Measurements from ENCODE around the gene CD22. TPM values are rescaled to one million over a fixed set of nuclear protein-coding genes. Genes with fewer than 3 reads are reported as not detected.

Gene CD22
- polyA plus RNA-seq, 2 donors, result 0.71 to 1.2 TPM

GRCh38 chr19:35302446-35302845 lies 26.5 kb upstream of the CD22 start:
- 81 to 86% methylated on average over 16 of the region's 16 CpGs for WGBS, 2 donors
- H3K4me3 ChIP-seq (ENCODE audit: low read depth in 1 of 2, low read length in 2 of 2), result no peak overlapping the region
- H3K4me1 ChIP-seq (ENCODE audit: control insufficient read depth in 2 of 2, insufficient read depth in 2 of 2, low read length in 1 of 2), result no peaks in the 10 kb centered on the region
- no peak overlapping the region for H3K27ac ChIP-seq (ENCODE audit: low read depth in 2 of 2, low read length in 1 of 2)
- H3K36me3 ChIP-seq (ENCODE audit: control insufficient read depth in 2 of 2, insufficient read depth in 2 of 2, low read length in 1 of 2), result no peaks in the 10 kb centered on the region
- no peaks in the 10 kb centered on the region for H3K27me3 ChIP-seq (ENCODE audit: control insufficient read depth in 1 of 2, insufficient read depth in 2 of 2, low read length in 2 of 2)
- no peaks in the 10 kb centered on the region for H3K9me3 ChIP-seq (ENCODE audit: control insufficient read depth in 2 of 2, insufficient read depth in 1 of 2, low read depth in 1 of 2, low read length in 1 of 2)

- Histone ChIP-seq H3K36me3 (ENCODE audit: control insufficient read depth in 2 of 2, insufficient read depth in 2 of 2, low read length in 1 of 2) (no peaks in the 10 kb centered on the region), H3K4me1 (ENCODE audit: control insufficient read depth in 2 of 2, insufficient read depth in 2 of 2, low read length in 1 of 2) (no peaks in the 10 kb centered on the region), H3K27me3 (ENCODE audit: control insufficient read depth in 1 of 2, insufficient read depth in 2 of 2, low read length in 2 of 2) (no peaks in the 10 kb centered on the region), H3K4me3 (ENCODE audit: low read depth in 1 of 2, low read length in 2 of 2) (no peak overlapping the region), H3K9me3 (ENCODE audit: control insufficient read depth in 2 of 2, insufficient read depth in 1 of 2, low read depth in 1 of 2, low read length in 1 of 2) (no peaks in the 10 kb centered on the region), H3K27ac (ENCODE audit: low read depth in 2 of 2, low read length in 1 of 2) (no peak overlapping the region)
- 73 to 88% methylated on average over 6 of the region's 6 CpGs for WGBS, 2 donors
Measured at GRCh38 chr19:35303357-35303915, 25.6 kb upstream of the CD22 start.

- H3K27me3 ChIP-seq (ENCODE audit: control insufficient read depth in 1 of 2, insufficient read depth in 2 of 2, low read length in 2 of 2), result no peaks in the 10 kb centered on the region
- no peak overlapping the region for H3K27ac ChIP-seq (ENCODE audit: low read depth in 2 of 2, low read length in 1 of 2)
- H3K4me1 ChIP-seq (ENCODE audit: control insufficient read depth in 2 of 2, insufficient read depth in 2 of 2, low read length in 1 of 2), result no peaks in the 10 kb centered on the region
- H3K9me3 ChIP-seq (ENCODE audit: control insufficient read depth in 2 of 2, insufficient read depth in 1 of 2, low read depth in 1 of 2, low read length in 1 of 2), result no peaks in the 10 kb centered on the region
- WGBS, 2 donors, result 81 to 82% methylated on average over 11 of the region's 11 CpGs
- no peak overlapping the region for H3K4me3 ChIP-seq (ENCODE audit: low read depth in 1 of 2, low read length in 2 of 2)
- H3K36me3 ChIP-seq (ENCODE audit: control insufficient read depth in 2 of 2, insufficient read depth in 2 of 2, low read length in 1 of 2), result no peaks in the 10 kb centered on the region
Measured at GRCh38 chr19:35304036-35304435, 25.0 kb upstream of the CD22 start.

GRCh38 chr19:35305181-35305580 lies 23.8 kb upstream of the CD22 start:
- H3K36me3 ChIP-seq (ENCODE audit: control insufficient read depth in 2 of 2, insufficient read depth in 2 of 2, low read length in 1 of 2), result no peaks in the 10 kb centered on the region
- no peak overlapping the region for H3K27ac ChIP-seq (ENCODE audit: low read depth in 2 of 2, low read length in 1 of 2)
- no peaks in the 10 kb centered on the region for H3K4me1 ChIP-seq (ENCODE audit: control insufficient read depth in 2 of 2, insufficient read depth in 2 of 2, low read length in 1 of 2)
- H3K9me3 ChIP-seq (ENCODE audit: control insufficient read depth in 2 of 2, insufficient read depth in 1 of 2, low read depth in 1 of 2, low read length in 1 of 2), result no peaks in the 10 kb centered on the region
- H3K27me3 ChIP-seq (ENCODE audit: control insufficient read depth in 1 of 2, insufficient read depth in 2 of 2, low read length in 2 of 2), result no peaks in the 10 kb centered on the region
- no peak overlapping the region for H3K4me3 ChIP-seq (ENCODE audit: low read depth in 1 of 2, low read length in 2 of 2)
- 81 to 84% methylated on average over 6 of the region's 6 CpGs for WGBS, 2 donors

- no peaks in the 10 kb centered on the region for H3K4me1 ChIP-seq (ENCODE audit: control insufficient read depth in 2 of 2, insufficient read depth in 2 of 2, low read length in 1 of 2)
- 66 to 80% methylated on average over 20 of the region's 20 CpGs for WGBS, 2 donors
- no peaks in the 10 kb centered on the region for H3K36me3 ChIP-seq (ENCODE audit: control insufficient read depth in 2 of 2, insufficient read depth in 2 of 2, low read length in 1 of 2)
- H3K27ac ChIP-seq (ENCODE audit: low read depth in 2 of 2, low read length in 1 of 2), result no peak overlapping the region
- H3K9me3 ChIP-seq (ENCODE audit: control insufficient read depth in 2 of 2, insufficient read depth in 1 of 2, low read depth in 1 of 2, low read length in 1 of 2), result no peaks in the 10 kb centered on the region
- H3K4me3 ChIP-seq (ENCODE audit: low read depth in 1 of 2, low read length in 2 of 2), result no peak overlapping the region
- H3K27me3 ChIP-seq (ENCODE audit: control insufficient read depth in 1 of 2, insufficient read depth in 2 of 2, low read length in 2 of 2), result no peaks in the 10 kb centered on the region
Measured at GRCh38 chr19:35306473-35307246, 22.3 kb upstream of the CD22 start.

GRCh38 chr19:35307931-35308330 lies 21.1 kb upstream of the CD22 start:
- no peaks in the 10 kb centered on the region for H3K27me3 ChIP-seq (ENCODE audit: control insufficient read depth in 1 of 2, insufficient read depth in 2 of 2, low read length in 2 of 2)
- H3K27ac ChIP-seq (ENCODE audit: low read depth in 2 of 2, low read length in 1 of 2), result no peak overlapping the region
- 68 to 71% methylated on average over 10 of the region's 10 CpGs for WGBS, 2 donors
- no peaks in the 10 kb centered on the region for H3K9me3 ChIP-seq (ENCODE audit: control insufficient read depth in 2 of 2, insufficient read depth in 1 of 2, low read depth in 1 of 2, low read length in 1 of 2)
- H3K36me3 ChIP-seq (ENCODE audit: control insufficient read depth in 2 of 2, insufficient read depth in 2 of 2, low read length in 1 of 2), result no peaks in the 10 kb centered on the region
- no peaks in the 10 kb centered on the region for H3K4me1 ChIP-seq (ENCODE audit: control insufficient read depth in 2 of 2, insufficient read depth in 2 of 2, low read length in 1 of 2)
- H3K4me3 ChIP-seq (ENCODE audit: low read depth in 1 of 2, low read length in 2 of 2), result no peak overlapping the region

- Histone ChIP-seq H3K27ac (ENCODE audit: low read depth in 2 of 2, low read length in 1 of 2) (no peak overlapping the region), H3K27me3 (ENCODE audit: control insufficient read depth in 1 of 2, insufficient read depth in 2 of 2, low read length in 2 of 2) (no peaks in the 10 kb centered on the region), H3K4me1 (ENCODE audit: control insufficient read depth in 2 of 2, insufficient read depth in 2 of 2, low read length in 1 of 2) (no peaks in the 10 kb centered on the region), H3K9me3 (ENCODE audit: control insufficient read depth in 2 of 2, insufficient read depth in 1 of 2, low read depth in 1 of 2, low read length in 1 of 2) (no peaks in the 10 kb centered on the region), H3K36me3 (ENCODE audit: control insufficient read depth in 2 of 2, insufficient read depth in 2 of 2, low read length in 1 of 2) (no peaks in the 10 kb centered on the region), H3K4me3 (ENCODE audit: low read depth in 1 of 2, low read length in 2 of 2) (no peak overlapping the region)
- WGBS, 2 donors, result 77 to 83% methylated on average over 7 of the region's 7 CpGs
Measured at GRCh38 chr19:35308910-35309309, 20.1 kb upstream of the CD22 start.

GRCh38 chr19:35309481-35310279 lies 19.3 kb upstream of the CD22 start:
- Histone ChIP-seq H3K9me3 (ENCODE audit: control insufficient read depth in 2 of 2, insufficient read depth in 1 of 2, low read depth in 1 of 2, low read length in 1 of 2) (no peaks in the 10 kb centered on the region), H3K4me1 (ENCODE audit: control insufficient read depth in 2 of 2, insufficient read depth in 2 of 2, low read length in 1 of 2) (no peaks in the 10 kb centered on the region), H3K27me3 (ENCODE audit: control insufficient read depth in 1 of 2, insufficient read depth in 2 of 2, low read length in 2 of 2) (no peaks in the 10 kb centered on the region), H3K36me3 (ENCODE audit: control insufficient read depth in 2 of 2, insufficient read depth in 2 of 2, low read length in 1 of 2) (no peaks in the 10 kb centered on the region), H3K27ac (ENCODE audit: low read depth in 2 of 2, low read length in 1 of 2) (no peak overlapping the region), H3K4me3 (ENCODE audit: low read depth in 1 of 2, low read length in 2 of 2) (no peak overlapping the region)
- 71 to 79% methylated on average over 47 of the region's 47 CpGs for WGBS, 2 donors

GRCh38 chr19:35310331-35310730 lies 18.7 kb upstream of the CD22 start:
- Histone ChIP-seq H3K4me1 (ENCODE audit: control insufficient read depth in 2 of 2, insufficient read depth in 2 of 2, low read length in 1 of 2) (no peaks in the 10 kb centered on the region), H3K27me3 (ENCODE audit: control insufficient read depth in 1 of 2, insufficient read depth in 2 of 2, low read length in 2 of 2) (no peaks in the 10 kb centered on the region), H3K36me3 (ENCODE audit: control insufficient read depth in 2 of 2, insufficient read depth in 2 of 2, low read length in 1 of 2) (no peaks in the 10 kb centered on the region), H3K4me3 (ENCODE audit: low read depth in 1 of 2, low read length in 2 of 2) (no peak overlapping the region), H3K27ac (ENCODE audit: low read depth in 2 of 2, low read length in 1 of 2) (no peak overlapping the region), H3K9me3 (ENCODE audit: control insufficient read depth in 2 of 2, insufficient read depth in 1 of 2, low read depth in 1 of 2, low read length in 1 of 2) (no peaks in the 10 kb centered on the region)
- 77 to 79% methylated on average over 12 of the region's 12 CpGs for WGBS, 2 donors
